Globus pallidus (tissue), 1 donor: ENCODE results near the gene SNAP23.
"Not testable (repeated sequence)": the region's sequence is repeated elsewhere in the genome, so short reads cannot be mapped to it uniquely, and the experiment has no call there.

ENCODE experiments used
- DNase-seq: peaks from one replicate; pipeline ENCODE4 v3.0.0-alpha.2; 2015; ENCODE audit warnings: low spot score

Gene SNAP23

DNA sequence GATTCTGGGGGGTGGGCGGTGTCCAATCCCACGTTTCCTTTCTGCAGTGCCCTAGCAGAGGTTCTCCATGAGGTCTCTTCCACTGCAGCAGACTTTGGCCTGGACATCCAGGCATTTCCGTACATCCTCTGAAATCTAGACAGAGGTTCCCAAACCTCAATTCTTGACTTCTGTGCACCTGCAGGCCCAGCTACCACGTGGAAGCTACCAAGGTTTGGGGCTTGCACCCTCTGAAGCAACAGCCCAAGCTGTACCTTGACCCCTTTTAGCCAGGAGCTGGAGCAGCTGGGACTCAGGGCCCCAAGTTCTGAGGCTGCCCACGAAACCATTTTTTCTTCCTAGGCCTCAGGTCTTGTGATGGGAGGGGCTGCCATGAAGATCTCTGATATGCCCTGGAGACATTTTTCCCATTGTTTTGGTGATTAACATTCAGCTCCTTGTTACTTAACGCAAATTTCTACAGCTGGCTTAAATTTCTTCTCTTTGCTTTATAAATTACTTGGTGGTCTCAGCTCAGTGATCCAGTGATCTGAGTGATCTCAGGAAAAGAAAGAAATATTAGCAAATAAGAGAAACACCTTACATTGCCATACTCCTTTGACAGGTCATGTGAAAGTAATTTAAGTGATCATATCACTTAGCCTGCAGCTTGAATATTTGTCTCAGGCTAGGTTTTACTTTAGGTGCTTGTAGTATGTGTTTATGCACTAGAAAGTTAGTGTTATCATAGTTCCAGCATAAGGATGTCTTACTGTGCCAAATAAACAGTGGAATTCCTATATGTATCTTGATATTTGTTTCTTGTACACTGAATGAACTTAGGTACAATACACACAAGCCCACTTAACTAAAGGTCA, 3.0 kb downstream of the SNAP23 start:
- DNase-seq = no peak

GRCh38 chr15:42499858-42500609, 4.6 kb downstream of the SNAP23 start:
- DNase-seq = no peak

DNA sequence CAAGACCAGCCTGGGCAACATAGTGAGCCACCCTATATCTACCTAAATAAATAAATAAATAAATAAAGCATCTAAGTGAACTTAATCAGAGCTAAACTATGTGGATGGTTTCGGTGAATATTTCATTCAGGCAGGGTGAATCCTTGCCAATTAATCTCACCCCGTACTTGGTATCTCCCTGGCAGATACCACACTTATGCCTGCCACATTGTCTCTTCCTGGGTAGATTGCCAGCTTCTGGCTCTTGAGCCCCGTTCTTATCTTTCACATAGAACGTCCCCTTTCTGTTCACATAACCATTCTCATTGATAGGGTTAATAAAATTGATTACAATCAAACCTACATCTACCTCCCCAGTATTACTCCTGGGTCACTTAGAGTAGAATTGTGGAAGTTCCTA, 7.0 kb downstream of the SNAP23 start:
- DNase-seq = no peak

DNA sequence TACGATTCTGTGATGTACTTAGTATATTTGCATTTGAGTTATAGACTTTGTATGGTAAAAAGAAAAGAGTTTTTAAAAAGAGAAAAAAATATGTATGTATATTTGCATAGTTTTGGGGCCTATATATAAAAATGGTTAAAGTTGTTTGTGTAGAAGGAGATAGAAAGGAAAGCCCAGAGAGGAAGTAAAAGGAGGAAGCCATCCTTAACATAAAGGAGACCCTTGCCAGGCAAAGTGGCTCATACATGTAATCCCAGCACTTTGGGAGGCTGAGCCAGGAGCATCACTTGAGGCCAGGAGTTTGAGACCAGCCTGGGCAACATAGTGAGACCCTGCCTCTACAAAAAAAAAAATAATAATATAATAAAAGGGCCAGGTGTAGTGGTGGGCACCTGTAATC, 8.4 kb downstream of the SNAP23 start:
- no peak for DNase-seq

- no peak for DNase-seq
Observed at GRCh38 chr15:42504631-42505030, 9.2 kb downstream of the SNAP23 start.

DNA sequence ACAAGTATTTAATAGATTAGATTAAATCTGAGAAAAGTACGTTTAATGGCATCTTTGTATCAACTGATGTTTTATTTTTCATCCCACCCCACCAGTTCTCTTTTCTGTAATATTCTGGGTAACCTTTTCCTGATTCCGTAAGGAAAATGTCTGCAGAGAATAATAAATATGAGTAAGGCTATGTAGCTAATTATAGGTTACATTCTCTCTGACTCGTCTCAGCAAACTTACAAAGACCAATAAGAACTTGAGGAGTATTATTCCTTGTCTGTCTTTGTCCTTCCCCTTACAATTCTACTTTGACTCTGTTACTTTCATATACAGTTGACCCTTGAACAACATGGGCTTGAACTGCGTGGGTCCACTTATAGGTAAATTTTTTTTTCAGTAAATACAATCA, 12.1 kb downstream of the SNAP23 start:
- no peak for DNase-seq

DNA sequence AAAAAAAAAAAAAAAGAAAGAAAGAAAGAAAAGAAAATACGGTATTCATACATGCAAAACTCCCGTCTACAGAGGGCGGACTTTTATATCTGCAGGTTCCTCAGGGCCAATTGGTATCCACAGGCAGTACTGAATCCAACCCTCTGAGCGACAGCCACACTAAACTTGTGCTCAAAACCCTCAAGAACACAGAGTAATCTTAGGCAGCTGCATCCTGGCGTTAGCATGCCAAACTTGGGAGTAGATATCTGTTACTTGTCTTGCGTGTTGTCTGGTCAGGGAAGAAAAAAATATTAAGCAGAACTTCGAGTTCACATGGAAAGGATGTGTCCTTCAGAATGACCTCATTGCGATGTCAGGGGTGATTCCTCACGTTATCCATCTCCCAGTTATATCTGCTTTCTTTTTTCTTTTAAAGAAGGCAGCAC, 12.8 kb downstream of the SNAP23 start:
- no peak for DNase-seq

DNA sequence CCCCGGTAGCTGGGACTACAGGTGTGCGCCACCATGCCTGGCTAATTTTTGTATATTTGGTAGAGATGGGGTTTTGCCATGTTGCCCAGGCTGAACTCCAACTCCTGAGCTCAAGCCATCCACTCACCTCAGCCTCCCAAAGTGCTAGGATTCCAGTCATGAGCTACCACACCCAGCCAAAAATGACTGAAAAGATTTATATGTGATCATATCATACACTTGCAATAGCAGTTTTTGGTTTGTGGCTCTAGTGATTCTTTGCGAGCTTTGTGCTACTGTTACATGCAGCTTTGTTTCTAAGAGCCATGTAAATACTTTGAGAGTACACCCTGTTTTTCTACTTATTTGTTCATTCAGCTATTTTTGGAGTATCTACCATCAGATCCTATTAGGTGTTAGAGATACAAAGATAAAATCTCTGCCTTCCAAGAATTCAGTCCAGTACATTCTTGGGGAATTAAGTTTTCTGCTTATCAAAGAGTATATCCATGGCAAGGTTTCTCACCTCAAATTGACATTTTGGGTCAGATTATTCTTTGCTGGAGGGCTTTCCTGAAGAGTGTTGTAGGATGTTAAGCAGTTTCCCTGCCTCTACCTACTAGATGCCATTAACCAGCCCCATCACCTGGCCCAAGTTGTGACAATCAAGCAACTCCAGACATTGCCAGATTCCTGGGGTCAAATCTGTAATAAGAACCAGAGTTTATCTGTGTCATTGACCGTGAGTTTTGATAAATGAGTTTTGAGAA, 15.0 kb downstream of the SNAP23 start:
- no peak for DNase-seq

DNA sequence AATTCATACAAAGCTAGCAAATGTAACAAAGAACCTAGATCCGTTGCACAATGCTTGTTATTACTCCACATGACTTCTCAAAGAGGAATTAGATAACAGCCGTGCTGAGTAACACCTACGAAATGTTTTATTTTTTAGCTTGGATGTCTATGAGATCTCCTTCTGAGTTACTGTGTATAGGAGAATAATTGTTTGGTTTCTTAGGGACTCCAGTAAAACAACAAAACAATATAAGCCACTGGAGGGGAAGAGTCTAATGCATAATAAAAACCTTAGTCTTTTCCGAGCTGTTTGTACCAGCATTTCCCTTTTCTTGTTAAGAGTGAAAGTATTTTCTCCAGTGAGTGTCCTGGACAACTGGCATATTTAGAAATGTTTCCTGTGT, 15.6 kb downstream of the SNAP23 start:
- no peak for DNase-seq

- DNase-seq = no peak
Observed at GRCh38 chr15:42523331-42523730, 27.9 kb downstream of the SNAP23 start.

DNA sequence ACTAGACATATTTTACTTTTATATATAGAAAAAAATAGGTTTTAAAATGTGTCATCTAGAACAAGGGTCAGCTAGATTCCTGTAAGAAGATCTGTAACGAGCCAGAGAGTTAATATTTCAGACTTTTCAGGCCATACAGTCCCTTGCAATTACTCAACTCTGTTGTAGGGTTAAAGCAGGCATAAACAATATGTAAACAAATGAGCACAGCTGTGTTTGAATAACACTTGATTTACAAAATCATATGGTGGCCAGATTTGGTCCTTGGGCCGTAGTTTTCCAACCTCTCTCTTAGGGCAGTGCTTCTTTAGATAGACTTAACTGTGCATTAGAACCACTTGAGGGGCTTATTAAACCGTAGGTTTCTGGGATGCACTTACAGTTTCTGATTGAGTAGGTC, 33.5 kb downstream of the SNAP23 start:
- DNase-seq = no peak

DNA sequence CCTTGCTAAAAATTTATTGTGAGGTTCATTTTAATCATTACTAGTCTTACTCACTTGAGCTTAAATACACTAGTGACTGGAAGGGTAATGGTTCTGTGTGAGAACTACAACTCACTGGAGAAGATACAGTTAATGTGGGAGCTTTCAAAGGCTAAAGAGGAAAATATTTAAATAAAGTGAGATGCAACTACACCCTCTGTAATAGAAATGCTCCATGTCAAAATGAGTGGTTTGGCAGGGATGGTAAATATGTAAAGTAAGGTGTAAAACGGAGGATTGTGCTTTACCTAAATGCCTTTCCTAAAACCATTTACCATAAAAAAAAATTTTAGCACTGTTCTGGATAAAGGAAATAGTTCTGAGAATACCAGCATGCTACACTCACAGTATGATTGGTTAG, 37.8 kb downstream of the SNAP23 start:
- no peak for DNase-seq

DNA sequence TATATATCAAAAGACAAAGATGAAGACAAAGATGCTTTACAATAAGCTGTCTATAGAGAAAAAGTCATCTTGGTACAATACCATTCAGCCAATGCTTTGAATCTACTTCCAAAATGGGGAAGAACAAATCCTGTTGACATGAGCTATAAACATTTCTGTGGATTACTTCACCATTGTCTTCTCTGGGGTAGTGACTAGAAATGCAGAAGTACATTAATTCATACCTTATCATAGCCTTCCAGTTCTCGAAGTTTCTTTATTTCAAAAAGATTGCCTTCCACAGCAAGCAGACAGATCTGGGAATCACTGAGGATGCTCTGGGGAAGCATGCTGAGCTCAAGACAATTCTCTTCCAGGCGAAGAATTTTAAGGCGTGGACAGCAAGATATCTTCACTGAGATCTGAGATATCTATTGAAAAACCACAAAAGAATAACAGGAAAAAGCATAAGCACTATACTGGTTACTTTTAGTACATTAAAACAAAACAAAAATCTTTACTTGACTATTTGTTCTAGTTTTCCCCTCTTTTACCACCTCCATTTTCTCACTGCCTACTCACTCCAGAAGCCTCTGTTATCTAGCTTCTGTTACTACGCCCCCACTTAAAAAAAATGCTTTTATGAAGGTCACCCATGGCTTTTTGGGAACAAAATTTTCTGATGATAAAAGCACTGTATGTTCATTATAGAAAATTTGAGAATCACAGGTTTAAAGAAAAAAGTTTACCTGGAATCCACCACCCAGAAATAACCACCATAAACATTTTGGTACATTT, 49.6 kb downstream of the SNAP23 start:
- no peak for DNase-seq

GRCh38 chr15:42547918-42548248, 52.4 kb downstream of the SNAP23 start:
- DNase-seq = no peak

DNA sequence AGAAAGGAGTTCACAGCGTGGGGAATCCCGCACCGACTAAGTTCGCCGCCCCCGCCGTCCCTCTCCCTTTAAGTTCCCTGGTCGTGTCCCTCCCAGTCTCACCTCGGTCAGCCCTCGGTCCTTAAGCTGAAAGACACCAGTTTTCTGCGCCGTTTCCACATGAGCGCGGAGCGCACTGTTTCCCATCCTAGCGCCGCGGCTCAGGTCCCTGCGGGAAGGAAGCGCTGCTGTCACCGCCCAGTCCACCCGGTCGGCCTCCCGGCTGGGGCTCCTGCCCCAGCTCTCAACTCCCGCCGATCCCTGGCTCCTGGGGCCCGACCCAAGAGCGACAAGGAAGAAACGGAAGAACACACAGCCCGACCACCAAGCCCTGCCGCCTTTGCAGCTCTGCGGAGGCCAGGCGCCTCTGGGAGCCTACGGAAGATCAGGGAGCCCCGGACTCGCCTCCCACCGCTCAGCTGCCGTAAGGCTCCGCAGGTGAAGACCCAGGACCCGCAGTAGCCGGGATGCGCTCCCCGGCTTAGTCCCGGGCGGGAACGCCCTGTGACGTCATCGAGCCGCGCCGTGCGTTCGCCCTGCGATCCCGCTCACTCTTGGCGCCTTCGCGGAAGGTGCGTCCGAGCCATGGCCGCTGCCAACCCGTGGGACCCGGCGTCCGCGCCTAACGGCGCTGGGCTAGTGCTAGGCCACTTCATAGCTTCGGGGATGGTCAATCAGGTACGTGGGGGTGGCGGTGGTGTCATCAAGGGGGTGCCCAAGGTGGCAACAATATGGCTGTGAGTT, 53.0 kb downstream of the SNAP23 start, which contains the start of the genes HAUS2 and LRRC57:
Gene HAUS2, plus strand, starts transcription at position 590 of the 783 bp plus-strand sequence. Its CDS starts 35 bp downstream, at position 625.
Gene LRRC57, minus strand, starts transcription at position 545 of the 783 bp plus-strand sequence. Its CDS starts 359 bp downstream, at position 186.
- DNase-seq = peak; percentile 73

- peak; percentile 36 for DNase-seq
Observed at GRCh38 chr15:42549032-42549491, 53.6 kb downstream of the SNAP23 start.

DNA sequence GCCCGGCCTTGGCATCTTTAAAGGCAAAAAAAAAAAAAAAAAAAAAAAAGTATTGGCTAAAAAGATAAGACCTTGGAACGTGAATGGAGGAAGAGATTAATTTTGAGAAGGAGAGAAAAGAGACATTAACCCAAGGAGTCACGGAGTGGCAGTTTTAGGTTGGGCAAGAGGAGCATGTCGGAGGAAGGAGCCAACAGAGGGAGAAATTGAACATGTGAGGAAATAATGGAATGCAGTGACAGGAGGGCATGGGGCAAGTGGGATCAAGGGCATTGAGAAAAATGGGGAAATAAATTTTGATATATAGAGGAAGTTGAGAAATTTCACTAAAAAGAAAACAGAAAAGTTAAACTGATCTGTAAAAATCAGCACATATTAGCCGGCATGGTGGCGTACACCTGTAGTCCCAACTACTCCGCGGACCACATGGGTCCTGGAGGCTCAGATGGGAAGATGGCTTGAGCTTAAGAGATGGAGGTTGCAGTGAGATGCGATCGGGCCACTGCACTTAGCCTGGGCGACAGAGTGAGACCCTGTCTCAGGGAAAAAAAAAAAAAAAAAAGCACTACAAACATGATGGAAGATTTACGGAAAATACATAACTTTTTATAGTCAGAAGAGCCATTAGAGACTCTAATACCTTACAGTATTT, 54.4 kb downstream of the SNAP23 start:
- DNase-seq = no peak

- no peak for DNase-seq
Observed at GRCh38 chr15:42553554-42553953, 58.1 kb downstream of the SNAP23 start.

GRCh38 chr15:42556550-42557207, 61.2 kb downstream of the SNAP23 start:
- DNase-seq = not testable (repeated sequence)

GRCh38 chr15:42558739-42559138, 63.3 kb downstream of the SNAP23 start:
- no peak for DNase-seq
